Activated B cell treated with CpG ODN at 0.5 μM for 24 hours (primary cell): ENCODE data around the gene CACNA1I. TPM values are rescaled to one million over a fixed set of nuclear protein-coding genes. Genes with fewer than 3 reads are reported as not detected.

Experiments used
- ATAC-seq: fragments of 200-7000 bp; cut with Tn5 transposase; one replicate; pipeline ENCODE4 v1.10.0; 2021; ENCODE audit warnings: low read depth, mild to moderate bottlenecking, moderate library complexity
- CTCF ChIA-PET: fragments of 350-600 bp; sonication (Branson Sonifier 250); formaldehyde crosslinking; loops from one replicate; lab custom pipeline; 2021; ENCODE audit warnings: antibody characterized with exemption; lab: Charles Lee
- POLR2A ChIA-PET: fragments of 350-600 bp; sonication (Branson Sonifier 250); formaldehyde crosslinking; loops from one replicate; lab custom pipeline; 2021; ENCODE audit warnings: antibody characterized with exemption; lab: Charles Lee
- DNase-seq: peaks from one replicate; pipeline ENCODE4 v3.0.0; 2022
- H3K27ac Mint-ChIP-seq: one replicate; pipeline ENCODE4 v1.8.0; 2020; ENCODE audit warnings: mixed read lengths
- H3K27me3 Mint-ChIP-seq: one replicate; pipeline ENCODE4 v1.8.0; 2021; ENCODE audit warnings: mixed read lengths
- H3K36me3 Mint-ChIP-seq: one replicate; pipeline ENCODE4 v1.8.0; 2021; ENCODE audit warnings: low read depth, mixed read lengths
- H3K4me1 Mint-ChIP-seq: one replicate; pipeline ENCODE4 v1.8.0; 2021; ENCODE audit warnings: mixed read lengths
- H3K4me3 Mint-ChIP-seq: one replicate; pipeline ENCODE4 v1.8.0; 2020; ENCODE audit warnings: mild to moderate bottlenecking, mixed read lengths
- H3K9me3 Mint-ChIP-seq: one replicate; pipeline ENCODE4 v1.8.0; 2020; ENCODE audit warnings: mixed read lengths
- intact Hi-C: fragments of 100-400 bp; cut with micrococcal nuclease; formaldehyde crosslinking; loops from one replicate; pipeline ENCODE4 v1.15.1; 2024
- total RNA-seq: library from RNA; stranded (reverse); gene quantifications from 2 replicates; pipeline ENCODE4 v1.2.3, GENCODE V29; 2022
- TF ChIP-seq, protein P1 (sequence below): fragments of 200-600 bp; IDR thresholded peaks from one replicate; pipeline ENCODE4 v1.8.0; 2022; ENCODE audit warnings: antibody characterized with exemption, mild to moderate bottlenecking

The CACNA1I gene
- total RNA-seq, 1 donor from 2014 or later, result not detected

DNA sequence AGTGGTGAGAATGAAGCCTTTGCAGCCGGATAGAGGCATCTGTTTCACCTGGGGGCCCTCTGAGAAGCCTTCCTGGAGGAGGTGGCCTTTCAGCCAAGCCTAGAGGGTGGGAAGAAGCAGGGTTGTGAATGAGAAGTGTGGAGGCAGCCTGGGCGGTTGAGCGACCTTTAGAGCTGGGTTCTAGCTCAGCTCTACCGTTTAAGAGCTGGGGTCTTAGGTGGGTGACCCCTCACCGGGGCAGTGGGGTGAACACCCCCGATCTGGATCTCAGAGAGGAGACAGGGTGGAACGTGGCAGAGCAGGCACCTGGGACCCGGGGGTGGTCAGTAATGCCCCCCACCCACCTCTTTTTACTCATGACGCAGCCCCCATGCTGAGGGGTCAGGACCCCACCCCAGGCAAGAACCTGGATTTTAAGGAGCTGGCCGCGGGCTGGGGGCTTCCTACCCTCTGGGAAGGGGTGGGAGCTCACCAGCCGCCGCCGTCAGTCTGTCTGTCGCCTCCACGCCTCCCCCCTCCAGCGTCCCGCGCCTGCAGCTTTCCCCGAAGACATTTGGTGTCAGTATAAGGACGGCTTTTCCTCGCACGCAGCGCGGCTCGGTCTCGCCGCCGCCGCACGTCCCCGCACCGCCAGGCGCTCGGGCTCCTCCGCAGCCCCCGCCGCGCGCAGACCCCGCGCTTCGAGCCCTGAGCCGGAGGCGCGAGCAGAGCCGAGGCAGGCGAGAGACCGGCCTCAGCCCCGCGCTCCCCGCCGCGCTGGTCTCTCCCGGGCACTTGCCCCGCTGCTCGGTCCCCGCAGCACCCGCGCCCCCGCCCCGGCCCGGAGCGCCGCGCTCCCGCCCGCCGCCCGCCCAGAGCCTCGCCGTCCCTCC lies 13.3 kb upstream of the CACNA1I start:
- Mint-ChIP-seq H3K36me3 (no peaks in the 10 kb centered on the region), H3K9me3 (no peaks in the 10 kb centered on the region), H3K27me3 (peaks cover 52% of the 10 kb centered on the region), H3K4me3 (peak overlapping the region; percentile 36), H3K27ac (no peak overlapping the region), H3K4me1 (peaks cover 9% of the 10 kb centered on the region)
- DNase-seq (no peak), ATAC-seq (peak; percentile 34)
- CTCF ChIA-PET, result interaction anchor here (1.4 kb wide), 1 partner anchor 467 kb away, joined by 13 read pairs; no protein-coding TSS in a partner anchor
- intact Hi-C loops, result no loop called here
- TF ChIP-seq, protein P1, sequence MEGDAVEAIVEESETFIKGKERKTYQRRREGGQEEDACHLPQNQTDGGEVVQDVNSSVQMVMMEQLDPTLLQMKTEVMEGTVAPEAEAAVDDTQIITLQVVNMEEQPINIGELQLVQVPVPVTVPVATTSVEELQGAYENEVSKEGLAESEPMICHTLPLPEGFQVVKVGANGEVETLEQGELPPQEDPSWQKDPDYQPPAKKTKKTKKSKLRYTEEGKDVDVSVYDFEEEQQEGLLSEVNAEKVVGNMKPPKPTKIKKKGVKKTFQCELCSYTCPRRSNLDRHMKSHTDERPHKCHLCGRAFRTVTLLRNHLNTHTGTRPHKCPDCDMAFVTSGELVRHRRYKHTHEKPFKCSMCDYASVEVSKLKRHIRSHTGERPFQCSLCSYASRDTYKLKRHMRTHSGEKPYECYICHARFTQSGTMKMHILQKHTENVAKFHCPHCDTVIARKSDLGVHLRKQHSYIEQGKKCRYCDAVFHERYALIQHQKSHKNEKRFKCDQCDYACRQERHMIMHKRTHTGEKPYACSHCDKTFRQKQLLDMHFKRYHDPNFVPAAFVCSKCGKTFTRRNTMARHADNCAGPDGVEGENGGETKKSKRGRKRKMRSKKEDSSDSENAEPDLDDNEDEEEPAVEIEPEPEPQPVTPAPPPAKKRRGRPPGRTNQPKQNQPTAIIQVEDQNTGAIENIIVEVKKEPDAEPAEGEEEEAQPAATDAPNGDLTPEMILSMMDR, result no peak
- POLR2A ChIA-PET, result no interaction called here

DNA sequence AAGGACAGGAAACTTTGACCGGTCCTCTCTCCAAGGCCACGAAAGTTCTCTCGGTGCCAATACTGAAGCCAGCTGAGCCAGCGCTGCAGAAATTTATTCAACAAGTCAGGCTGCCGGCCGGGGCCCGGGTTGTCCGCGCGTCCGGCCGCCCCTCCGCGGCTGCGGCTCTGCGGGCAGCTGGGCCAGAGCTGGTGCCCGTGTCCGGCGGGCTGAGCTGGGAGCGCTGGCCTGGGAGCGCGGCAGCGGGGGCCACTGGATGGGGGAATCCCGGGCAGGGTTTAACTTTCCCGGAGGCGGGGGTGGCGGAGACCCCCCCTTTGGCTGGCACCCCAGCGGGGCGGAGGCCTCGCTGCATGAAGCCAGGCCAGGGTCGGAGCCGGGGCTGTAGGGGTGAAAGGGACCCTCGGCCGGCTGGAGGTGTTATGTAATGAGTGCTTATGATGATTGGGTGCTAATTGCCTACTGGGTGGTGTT lies 12.3 kb upstream of the CACNA1I start:
- H3K36me3 Mint-ChIP-seq, result no peaks in the 10 kb centered on the region
- H3K27me3 Mint-ChIP-seq, result peaks cover 44% of the 10 kb centered on the region
- no peaks in the 10 kb centered on the region for H3K9me3 Mint-ChIP-seq
- H3K4me1 Mint-ChIP-seq, result peaks cover 9% of the 10 kb centered on the region
- peak overlapping the region; percentile 11 for H3K4me3 Mint-ChIP-seq
- ChIA-PET POLR2A (interaction anchor here (0.7 kb wide), 1 partner anchor 740 kb away, joined by 5 read pairs; no protein-coding TSS in a partner anchor), CTCF (interaction anchor here (1.2 to 2.3 kb wide), 3 partner anchors 385 to 478 kb away, joined by 3 to 11 read pairs (median 3); no protein-coding TSS in a partner anchor)
- TF ChIP-seq, protein P1, result no peak
- H3K27ac Mint-ChIP-seq, result no peak overlapping the region
- DNase-seq (no peak), ATAC-seq (no peak)
- intact Hi-C loops, result no loop called here

DNA sequence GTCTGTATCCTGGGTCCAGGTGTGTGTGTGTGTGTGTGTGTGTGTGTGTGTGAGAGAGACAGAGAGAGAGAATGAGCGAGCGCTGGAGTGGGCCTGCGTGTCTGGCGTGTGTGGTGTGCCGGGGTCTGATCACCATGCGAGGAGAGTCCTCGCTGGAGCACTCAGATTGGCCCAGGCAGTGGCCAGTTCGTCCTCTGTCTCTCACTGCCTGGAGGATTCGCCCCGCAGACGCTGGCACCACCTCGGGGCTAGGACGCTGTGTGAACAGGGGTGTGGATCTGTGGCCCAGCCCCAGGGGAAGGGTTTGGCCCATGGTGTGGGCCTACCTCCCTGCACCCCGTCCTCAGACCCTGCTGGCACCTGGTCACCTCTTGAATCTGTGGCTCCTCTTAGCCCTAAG lies 11.6 kb upstream of the CACNA1I start:
- POLR2A ChIA-PET, result interaction anchor here (0.7 kb wide), 1 partner anchor 739 kb away, joined by 5 read pairs; no protein-coding TSS in a partner anchor
- no peak for ATAC-seq
- CTCF ChIA-PET, result interaction anchor here (1.0 to 2.3 kb wide), 4 partner anchors 383 to 478 kb away, joined by 3 to 11 read pairs (median 4); no protein-coding TSS in a partner anchor
- TF ChIP-seq, protein P1, result no peak
- H3K36me3 Mint-ChIP-seq, result no peaks in the 10 kb centered on the region
- peaks cover 9% of the 10 kb centered on the region for H3K4me1 Mint-ChIP-seq
- intact Hi-C loops, result no loop called here
- no peak overlapping the region for H3K4me3 Mint-ChIP-seq
- no peak for DNase-seq
- H3K27ac Mint-ChIP-seq, result no peak overlapping the region
- peaks cover 42% of the 10 kb centered on the region for H3K27me3 Mint-ChIP-seq
- H3K9me3 Mint-ChIP-seq, result no peaks in the 10 kb centered on the region

DNA sequence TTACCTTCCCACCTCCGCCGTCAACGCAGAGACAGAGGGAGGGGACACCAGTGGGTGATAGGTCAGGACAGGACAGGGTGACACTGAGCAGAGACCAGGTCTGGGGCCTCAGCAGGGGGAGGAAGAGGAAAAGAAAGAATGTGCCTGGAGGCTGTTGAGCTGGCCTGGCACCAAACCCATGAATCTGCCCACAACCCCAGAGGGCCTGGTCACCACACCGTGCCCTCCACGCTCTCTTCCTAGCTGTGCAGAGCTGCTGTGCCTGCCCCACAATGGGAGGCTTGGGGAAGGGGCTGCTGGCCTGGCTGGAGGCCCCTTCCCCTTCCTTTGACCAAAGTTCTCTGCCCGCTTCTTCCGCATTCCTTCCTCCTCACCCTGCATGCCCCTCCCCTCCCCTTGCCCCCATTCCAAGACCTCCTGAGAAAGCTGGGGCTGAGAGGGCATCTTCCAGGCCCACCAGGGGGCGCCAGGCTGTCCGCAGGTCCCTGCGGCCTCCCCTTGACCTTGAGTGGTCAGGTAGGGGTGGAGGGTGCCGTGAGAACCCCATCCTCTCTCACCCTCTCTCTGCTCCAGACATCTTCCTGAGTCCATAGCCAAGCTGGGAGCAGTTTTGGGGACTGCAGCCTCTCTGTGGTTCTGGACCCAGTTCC lies 11.0 kb upstream of the CACNA1I start:
- TF ChIP-seq, protein P1, result no peak
- H3K27ac Mint-ChIP-seq, result no peak overlapping the region
- DNase-seq, result no peak
- peaks cover 40% of the 10 kb centered on the region for H3K27me3 Mint-ChIP-seq
- POLR2A ChIA-PET, result no interaction called here
- ATAC-seq, result no peak
- CTCF ChIA-PET, result interaction anchor here (1.0 to 2.3 kb wide), 3 partner anchors 382 to 477 kb away, joined by 3 to 11 read pairs (median 4); no protein-coding TSS in a partner anchor
- no peaks in the 10 kb centered on the region for H3K9me3 Mint-ChIP-seq
- no peaks in the 10 kb centered on the region for H3K36me3 Mint-ChIP-seq
- intact Hi-C loops, result no loop called here
- H3K4me3 Mint-ChIP-seq, result no peak overlapping the region
- peaks cover 9% of the 10 kb centered on the region for H3K4me1 Mint-ChIP-seq
